Loucy (cell line): ENCODE results near the gene A1CF.

Experiments used
- CTCF ChIP-seq: fragments of 200-600 bp; sonication (generic); conservative IDR thresholded peaks from 2 replicates; pipeline ENCODE4 v1.5.1; 2014; ENCODE audit warnings: mild to moderate bottlenecking, antibody characterized with exemption, low read length
- EZH2phosphoT487 ChIP-seq: fragments of 200-600 bp; IDR thresholded peaks from 2 replicates; pipeline ENCODE4 v1.6.1; 2018; ENCODE audit warnings: antibody characterized with exemption, mild to moderate bottlenecking, moderate library complexity, borderline replicate concordance

DNA sequence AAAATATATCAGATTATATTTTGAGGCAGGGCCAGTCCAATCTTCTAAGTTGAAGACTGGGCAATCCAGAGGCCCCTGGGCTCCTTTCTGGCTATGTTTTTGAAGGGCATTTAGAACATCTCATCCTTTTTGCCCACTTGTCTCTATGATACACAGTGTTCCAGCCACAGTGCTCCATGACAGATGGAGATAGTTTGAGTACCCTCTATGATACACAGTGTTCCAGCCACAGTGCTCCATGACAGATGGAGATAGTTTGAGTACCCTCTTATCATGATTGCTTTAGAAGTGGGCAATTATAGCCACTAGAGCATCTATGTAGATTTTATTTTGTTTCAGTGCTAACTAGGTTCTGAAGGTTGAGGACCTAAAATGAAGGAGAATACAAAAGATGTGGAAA lies 33.1 kb upstream of the A1CF start:
- TF ChIP-seq CTCF (no peak), EZH2phosphoT487 (no peak)
